A549 (cell line): ENCODE results near the gene NUDCD3. TPM values are rescaled to one million over a fixed set of nuclear protein-coding genes. Genes with fewer than 3 reads are reported as not detected.

ENCODE experiments used
- ATAC-seq, 2 experiments: fragments of 200-7000 bp in 1 of 2; fragments of >200 bp in 1 of 2; cut with Nextera tagmentation in 1 of 2; cut with Tn5 transposase in 1 of 2; 3 replicates each; pipeline versions ENCODE4 v1.8.0 to v1.9.1; 2018 to 2020; ENCODE audit warnings: mild to moderate bottlenecking in 1 of 2, moderate library complexity in 1 of 2
- CTCF ChIA-PET: fragments of 300-600 bp; sonication (Branson Sonifier 250); formaldehyde crosslinking; extraction: SDS; loops from one replicate; lab custom pipeline; 2021; ENCODE audit warnings: antibody characterized with exemption, inconsistent platforms; lab: Yijun Ruan, JAX
- POLR2A ChIA-PET: fragments of 350-600 bp; formaldehyde crosslinking; extraction: SDS; loops from one replicate; lab custom pipeline; 2021; ENCODE audit warnings: antibody characterized with exemption, inconsistent platforms; lab: Yijun Ruan, JAX
- DNase-seq, 2 experiments: peaks; one replicate each; pipeline versions ENCODE4 v3.0.0 to v3.0.0-alpha.2; 2011 to 2016; ENCODE audit warnings: low read depth in 1 of 2, low spot score in 1 of 2
- FAIRE-seq: peaks from 2 replicates; lab custom pipeline; 2011; peaks lifted over from hg19 to GRCh38; lab: Jason Lieb, UNC
- H3K27ac ChIP-seq, 2 experiments: fragments of >200 bp; sonication (Bioruptor Twin); formaldehyde crosslinking; 3 replicates each; pipeline ENCODE4 v1.5.1; 2016 to 2017
- H3K4me1 ChIP-seq: fragments of >200 bp; sonication (Bioruptor Twin); formaldehyde crosslinking; 3 replicates; pipeline ENCODE4 v1.6.1; 2016
- H3K4me2 ChIP-seq: fragments of >200 bp; sonication (Bioruptor Twin); formaldehyde crosslinking; 3 replicates; pipeline ENCODE4 v1.6.1; 2016
- H3K4me3 ChIP-seq: fragments of >200 bp; sonication (Bioruptor Twin); formaldehyde crosslinking; 3 replicates; pipeline ENCODE4 v1.5.1; 2016
- H3K9me3 ChIP-seq: fragments of >200 bp; sonication (Bioruptor Twin); formaldehyde crosslinking; 3 replicates; pipeline ENCODE4 v1.6.1; 2016
- BHLHE40 ChIP-seq: IDR thresholded peaks from 2 replicates; pipeline ENCODE4 v1.6.1; 2012; ENCODE audit warnings: low read depth, low read length, inconsistent platforms
- CBX8 ChIP-seq: fragments of 200-600 bp; sonication (generic); IDR thresholded peaks from 2 replicates; pipeline ENCODE4 v1.6.1; 2016
- CHD4 ChIP-seq: fragments of 200-600 bp; sonication (generic); IDR thresholded peaks from 2 replicates; pipeline ENCODE4 v1.6.1; 2016; ENCODE audit warnings: antibody characterized with exemption, mild to moderate bottlenecking, borderline replicate concordance
- EHF ChIP-seq: fragments of 250-450 bp; sonication (Bioruptor Pico); IDR thresholded peaks from 2 replicates; pipeline ENCODE4 v1.5.0; 2020; ENCODE audit warnings: mild to moderate bottlenecking
- EHMT2 ChIP-seq: fragments of 200-600 bp; sonication (generic); IDR thresholded peaks from 2 replicates; pipeline ENCODE4 v1.6.1; 2016; ENCODE audit warnings: antibody characterized with exemption, low read depth, mild to moderate bottlenecking, moderate library complexity
- FOSB ChIP-seq: fragments of 250-450 bp; sonication (Bioruptor Pico); IDR thresholded peaks from 2 replicates; pipeline ENCODE4 v1.5.0; 2020; ENCODE audit warnings: mild to moderate bottlenecking, moderate library complexity
- FOSL2 ChIP-seq, 2 experiments: fragments of 450-650 bp in 1 of 2; fragments of >200 bp in 1 of 2; sonication (Bioruptor Twin) in 1 of 2; formaldehyde crosslinking; IDR thresholded peaks; 2 replicates each; pipeline versions ENCODE4 v1.5.0 to v1.6.1; 2016 to 2020; ENCODE audit warnings: mild to moderate bottlenecking in 1 of 2, moderate library complexity in 1 of 2
- HDAC2 ChIP-seq: fragments of 200-600 bp; sonication (generic); IDR thresholded peaks from 2 replicates; pipeline ENCODE4 v1.6.1; 2016
- HEYL ChIP-seq: fragments of 250-450 bp; sonication (Bioruptor Pico); IDR thresholded peaks from 2 replicates; pipeline ENCODE4 v1.8.0; 2021; ENCODE audit warnings: mild to moderate bottlenecking, moderate library complexity
- KDM5A ChIP-seq: fragments of 200-600 bp; sonication (generic); IDR thresholded peaks from 2 replicates; pipeline ENCODE4 v1.6.1; 2016; ENCODE audit warnings: antibody characterized with exemption, mild to moderate bottlenecking
- MYC ChIP-seq: IDR thresholded peaks from 2 replicates; pipeline ENCODE4 v1.6.1; 2012; ENCODE audit warnings: mild to moderate bottlenecking, inconsistent platforms, low read length, improper control_type of control experiment, borderline replicate concordance
- NR3C1 ChIP-seq: fragments of >200 bp; sonication (Bioruptor Twin); formaldehyde crosslinking; IDR thresholded peaks from 3 replicates; pipeline ENCODE4 v1.6.1; 2017
- RAD21 ChIP-seq, 2 experiments: fragments of >200 bp in 1 of 2; sonication (Bioruptor Twin) in 1 of 2; formaldehyde crosslinking in 1 of 2; IDR thresholded peaks in 1 of 2; conservative IDR thresholded peaks in 1 of 2; 2 replicates in 1 of 2; 3 replicates in 1 of 2; pipeline ENCODE4 v1.6.1; 2012 to 2018; ENCODE audit warnings: inconsistent platforms in 1 of 2
- RARB ChIP-seq: fragments of 250-450 bp; sonication (Bioruptor Pico); IDR thresholded peaks from 2 replicates; pipeline ENCODE4 v1.8.0; 2021; ENCODE audit warnings: mild to moderate bottlenecking, moderate library complexity
- RFX5 ChIP-seq: fragments of 450-650 bp; IDR thresholded peaks from 2 replicates; pipeline ENCODE4 v1.7.1; 2014; ENCODE audit warnings: antibody characterized with exemption, mild to moderate bottlenecking, moderate library complexity
- RNF2 ChIP-seq: fragments of 200-600 bp; sonication (generic); IDR thresholded peaks from 2 replicates; pipeline ENCODE4 v1.6.1; 2016; ENCODE audit warnings: low read depth, mild to moderate bottlenecking, antibody characterized with exemption, moderate library complexity, borderline replicate concordance
- TP53 ChIP-seq: fragments of 250-450 bp; sonication (Bioruptor Pico); IDR thresholded peaks from 2 replicates; pipeline ENCODE4 v1.5.0; 2021; ENCODE audit warnings: mild to moderate bottlenecking, moderate library complexity
- ZC3H11A ChIP-seq: fragments of 450-650 bp; IDR thresholded peaks from 2 replicates; pipeline ENCODE4 v1.6.1; 2014; ENCODE audit warnings: antibody characterized with exemption, mild to moderate bottlenecking
- ZFP36 ChIP-seq: fragments of 450-650 bp; IDR thresholded peaks from 2 replicates; pipeline ENCODE4 v1.6.1; 2014; ENCODE audit warnings: borderline replicate concordance; ENCODE audit not compliant: partially characterized antibody
- WGBS: methylation state at CpG from one replicate; pipeline ENCODE4 v1.1.6; 2017; ENCODE audit errors: missing lambda C conversion rate; 5-methylcytosine and 5-hydroxymethylcytosine counted together
- polyA plus RNA-seq, 4 experiments: library from polyadenylated mRNA; depleted of rRNA in 3 of 4; stranded (reverse); fragments of >200 nt; fragmentation: RNase III in 1 of 4; extraction: RNeasy Plus Mini Kit Qiagen cat#74134 plus additional on column Dnase treatment in 1 of 4; gene quantifications; 2 replicates in 3 of 4; 3 replicates in 1 of 4; pipeline ENCODE4 v1.2.3, GENCODE V29; 2011 to 2017
- TF ChIP-seq, protein P1 (sequence below): IDR thresholded peaks from 2 replicates; pipeline ENCODE4 v1.6.1; 2012
- TF ChIP-seq, protein P2 (sequence below): fragments of 250-450 bp; sonication (Bioruptor Pico); IDR thresholded peaks from 2 replicates; pipeline ENCODE4 v1.5.0; 2021; ENCODE audit warnings: mild to moderate bottlenecking, moderate library complexity, borderline replicate concordance
- TF ChIP-seq, protein P3 (sequence below): fragments of >200 bp; sonication (Bioruptor Twin); formaldehyde crosslinking; IDR thresholded peaks from 3 replicates; pipeline ENCODE4 v1.6.1; 2016
- TF ChIP-seq, protein P4 (sequence below): IDR thresholded peaks from 2 replicates; pipeline ENCODE4 v1.6.1; 2012; ENCODE audit warnings: low read depth, borderline replicate concordance

Gene NUDCD3
- polyA plus RNA-seq, 2 of the 4 experiments (the other 2 are of a cell fraction), result 44.3 to 66.3 TPM

DNA sequence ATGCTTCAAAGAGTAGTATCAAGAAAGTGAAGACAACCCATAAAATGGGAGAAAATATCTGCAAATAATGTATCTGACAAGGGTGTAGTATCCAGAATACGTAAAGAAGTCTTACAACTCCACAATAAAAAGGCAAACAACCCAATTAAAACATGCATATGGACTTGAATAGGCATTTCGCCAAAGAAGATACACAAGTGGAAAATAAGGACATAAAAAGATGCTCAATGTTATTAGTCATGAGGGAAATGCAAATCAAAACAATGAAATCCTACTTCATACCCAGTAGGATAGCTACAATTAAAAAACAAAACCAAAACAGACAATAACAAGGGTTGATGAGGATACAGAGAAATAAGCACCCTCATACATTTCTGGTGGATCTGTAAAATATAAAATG is 79.2 kb downstream of the NUDCD3 start:
- Histone ChIP-seq H3K9me3 (peaks cover 12% of the 10 kb centered on the region; the same call in 1 of the 3 replicates), H3K27ac (no peak overlapping the region), H3K4me1 (peaks cover 15% of the 10 kb centered on the region), H3K4me2 (no peak overlapping the region), H3K4me3 (no peak overlapping the region)
- WGBS, result 90% methylated on average over 2 of the region's 2 CpGs
- CTCF ChIA-PET, result interaction anchor here (1.7 kb wide), 1 partner anchor 9 kb away, joined by 5 read pairs; no protein-coding TSS in a partner anchor
- no peak for ATAC-seq
- no peak for DNase-seq
- POLR2A ChIA-PET, result no interaction called here
- FAIRE-seq, result no peak
- TF ChIP-seq RAD21 (conservative IDR thresholded peaks at IDR 0.05 in 1 of 2, IDR thresholded peaks at IDR 0.05 in 1 of 2), result no peak
- no peak for TF ChIP-seq CBX8
- TF ChIP-seq, protein P1, sequence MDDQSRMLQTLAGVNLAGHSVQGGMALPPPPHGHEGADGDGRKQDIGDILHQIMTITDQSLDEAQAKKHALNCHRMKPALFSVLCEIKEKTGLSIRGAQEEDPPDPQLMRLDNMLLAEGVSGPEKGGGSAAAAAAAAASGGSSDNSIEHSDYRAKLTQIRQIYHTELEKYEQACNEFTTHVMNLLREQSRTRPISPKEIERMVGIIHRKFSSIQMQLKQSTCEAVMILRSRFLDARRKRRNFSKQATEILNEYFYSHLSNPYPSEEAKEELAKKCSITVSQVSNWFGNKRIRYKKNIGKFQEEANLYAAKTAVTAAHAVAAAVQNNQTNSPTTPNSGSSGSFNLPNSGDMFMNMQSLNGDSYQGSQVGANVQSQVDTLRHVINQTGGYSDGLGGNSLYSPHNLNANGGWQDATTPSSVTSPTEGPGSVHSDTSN, result no peak
- TF ChIP-seq MYC, result no peak
- TF ChIP-seq, protein P2, sequence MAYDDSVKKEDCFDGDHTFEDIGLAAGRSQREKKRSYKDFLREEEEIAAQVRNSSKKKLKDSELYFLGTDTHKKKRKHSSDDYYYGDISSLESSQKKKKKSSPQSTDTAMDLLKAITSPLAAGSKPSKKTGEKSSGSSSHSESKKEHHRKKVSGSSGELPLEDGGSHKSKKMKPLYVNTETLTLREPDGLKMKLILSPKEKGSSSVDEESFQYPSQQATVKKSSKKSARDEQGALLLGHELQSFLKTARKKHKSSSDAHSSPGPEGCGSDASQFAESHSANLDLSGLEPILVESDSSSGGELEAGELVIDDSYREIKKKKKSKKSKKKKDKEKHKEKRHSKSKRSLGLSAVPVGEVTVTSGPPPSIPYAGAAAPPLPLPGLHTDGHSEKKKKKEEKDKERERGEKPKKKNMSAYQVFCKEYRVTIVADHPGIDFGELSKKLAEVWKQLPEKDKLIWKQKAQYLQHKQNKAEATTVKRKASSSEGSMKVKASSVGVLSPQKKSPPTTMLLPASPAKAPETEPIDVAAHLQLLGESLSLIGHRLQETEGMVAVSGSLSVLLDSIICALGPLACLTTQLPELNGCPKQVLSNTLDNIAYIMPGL, result no peak
- TF ChIP-seq ZC3H11A, result no peak
- no peak for TF ChIP-seq HEYL (CRISPR knock-in tag)

DNA sequence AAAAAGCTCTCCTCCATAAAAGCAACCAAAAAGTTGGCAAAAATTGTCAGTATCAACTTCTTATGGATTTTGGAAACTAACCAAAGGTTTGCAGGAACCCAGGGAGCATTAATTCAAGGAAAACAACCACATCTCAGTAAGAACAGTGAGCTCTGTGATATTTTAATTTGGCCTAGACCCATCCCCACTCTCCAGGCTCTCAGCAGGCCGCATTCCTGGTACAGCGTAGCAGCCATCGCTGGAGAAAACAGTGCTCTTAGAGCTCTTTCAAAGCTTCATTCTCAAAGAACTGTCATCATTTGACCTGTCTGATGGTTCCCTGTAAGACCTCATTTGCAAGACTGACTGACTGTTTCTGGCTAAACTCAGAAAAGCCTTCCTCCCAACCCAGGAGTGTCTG is 81.9 kb downstream of the NUDCD3 start:
- ATAC-seq (no peak), DNase-seq (no peak), FAIRE-seq (no peak)
- Histone ChIP-seq H3K4me1 (no peaks in the 10 kb centered on the region), H3K4me3 (no peak overlapping the region), H3K4me2 (no peak overlapping the region), H3K9me3 (peaks cover 12% of the 10 kb centered on the region; the same call in 1 of the 3 replicates), H3K27ac (no peak overlapping the region)
- ChIA-PET CTCF (interaction anchor here (1.4 kb wide), 1 partner anchor 81 kb away, joined by 3 read pairs; no protein-coding TSS in a partner anchor), POLR2A (no interaction called here)
- 87% methylated on average over 3 of the region's 3 CpGs for WGBS
- TF ChIP-seq, protein P3, sequence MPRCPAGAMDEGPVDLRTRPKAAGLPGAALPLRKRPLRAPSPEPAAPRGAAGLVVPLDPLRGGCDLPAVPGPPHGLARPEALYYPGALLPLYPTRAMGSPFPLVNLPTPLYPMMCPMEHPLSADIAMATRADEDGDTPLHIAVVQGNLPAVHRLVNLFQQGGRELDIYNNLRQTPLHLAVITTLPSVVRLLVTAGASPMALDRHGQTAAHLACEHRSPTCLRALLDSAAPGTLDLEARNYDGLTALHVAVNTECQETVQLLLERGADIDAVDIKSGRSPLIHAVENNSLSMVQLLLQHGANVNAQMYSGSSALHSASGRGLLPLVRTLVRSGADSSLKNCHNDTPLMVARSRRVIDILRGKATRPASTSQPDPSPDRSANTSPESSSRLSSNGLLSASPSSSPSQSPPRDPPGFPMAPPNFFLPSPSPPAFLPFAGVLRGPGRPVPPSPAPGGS, result no peak
- TF ChIP-seq ZFP36 (no peak), HDAC2 (no peak), KDM5A (no peak)
- TF ChIP-seq, protein P4, sequence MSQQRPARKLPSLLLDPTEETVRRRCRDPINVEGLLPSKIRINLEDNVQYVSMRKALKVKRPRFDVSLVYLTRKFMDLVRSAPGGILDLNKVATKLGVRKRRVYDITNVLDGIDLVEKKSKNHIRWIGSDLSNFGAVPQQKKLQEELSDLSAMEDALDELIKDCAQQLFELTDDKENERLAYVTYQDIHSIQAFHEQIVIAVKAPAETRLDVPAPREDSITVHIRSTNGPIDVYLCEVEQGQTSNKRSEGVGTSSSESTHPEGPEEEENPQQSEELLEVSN, result no peak

DNA sequence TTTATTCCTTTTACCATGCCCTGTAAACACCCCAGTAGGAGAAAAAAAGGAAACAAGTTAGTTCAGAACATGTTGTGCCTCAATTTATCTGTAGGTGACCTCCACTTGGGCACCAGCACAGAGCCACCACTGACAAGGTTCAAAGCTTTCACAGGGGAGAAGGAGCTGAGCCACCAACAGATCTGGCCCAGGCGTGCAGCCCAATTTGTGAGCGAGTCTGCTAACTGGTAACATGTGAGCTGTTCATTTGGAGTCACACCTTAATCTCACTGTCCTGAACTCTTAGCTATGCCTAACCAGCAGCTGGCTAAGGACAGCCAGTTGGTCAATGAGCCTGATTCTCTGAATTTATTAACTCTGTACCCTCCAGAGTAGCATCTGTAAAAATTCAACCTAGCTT is 86.7 kb downstream of the NUDCD3 start:
- no peak for ATAC-seq
- H3K9me3 ChIP-seq, result no peaks in the 10 kb centered on the region
- no peak overlapping the region for H3K4me2 ChIP-seq
- no peak for DNase-seq
- no peak overlapping the region for H3K4me3 ChIP-seq
- CTCF ChIA-PET, result interaction anchor here (0.9 to 1.3 kb wide), 3 partner anchors 12 to 162 kb away, joined by 3 to 5 read pairs (median 4); no protein-coding TSS in a partner anchor
- TF ChIP-seq EHF (CRISPR knock-in tag), result no peak
- TF ChIP-seq EHMT2, result no peak
- no peak for TF ChIP-seq RARB
- no peak for TF ChIP-seq RFX5
- no peak for TF ChIP-seq FOSL2 (IDR thresholded peaks at IDR 0.05)
- no peak for TF ChIP-seq FOSL2 (CRISPR knock-in tag; IDR thresholded peaks at IDR 0.05)
- no peak for TF ChIP-seq BHLHE40
- no peak for TF ChIP-seq RNF2
- TF ChIP-seq CHD4, result no peak
- TF ChIP-seq, protein P1, result no peak
- no peak for TF ChIP-seq NR3C1
- TF ChIP-seq TP53 (CRISPR knock-in tag), result no peak
- TF ChIP-seq FOSB, result no peak
- POLR2A ChIA-PET, result no interaction called here
- H3K4me1 ChIP-seq, result no peaks in the 10 kb centered on the region
- WGBS, result 81% methylated on average over 2 of the region's 2 CpGs
- H3K27ac ChIP-seq, result no peak overlapping the region
- no peak for FAIRE-seq
